HUES48 (cell line): ENCODE results near the gene ZYG11B.
"Not testable (repeated sequence)": the region's sequence is repeated elsewhere in the genome, so short reads cannot be mapped to it uniquely, and the experiment has no call there.

Experiments used
- H3K27ac ChIP-seq: one replicate; pipeline ENCODE4 v1.7.0; 2013; ENCODE audit warnings: low read depth, low read length, inconsistent platforms
- H3K27me3 ChIP-seq: 2 replicates; pipeline ENCODE4 v1.6.1; 2013; ENCODE audit warnings: mild to moderate bottlenecking, low read length; ENCODE audit not compliant: control insufficient read depth, insufficient read depth
- H3K36me3 ChIP-seq: 2 replicates; pipeline ENCODE4 v1.6.1; 2013; ENCODE audit warnings: low read length; ENCODE audit not compliant: control insufficient read depth, insufficient read depth
- H3K4me1 ChIP-seq: 2 replicates; pipeline ENCODE4 v1.6.1; 2013; ENCODE audit warnings: mild to moderate bottlenecking, low read length; ENCODE audit not compliant: control insufficient read depth, insufficient read depth
- H3K4me3 ChIP-seq: 2 replicates; pipeline ENCODE4 v1.5.1; 2013; ENCODE audit warnings: mild to moderate bottlenecking, low read depth, low read length
- H3K9ac ChIP-seq: 2 replicates; pipeline ENCODE4 v1.6.1; 2013; ENCODE audit warnings: mild to moderate bottlenecking, low read depth, low read length, moderate library complexity
- H3K9me3 ChIP-seq: 2 replicates; pipeline ENCODE4 v1.6.1; 2013; ENCODE audit warnings: low read length; ENCODE audit not compliant: control insufficient read depth, insufficient read depth

The ZYG11B gene

DNA sequence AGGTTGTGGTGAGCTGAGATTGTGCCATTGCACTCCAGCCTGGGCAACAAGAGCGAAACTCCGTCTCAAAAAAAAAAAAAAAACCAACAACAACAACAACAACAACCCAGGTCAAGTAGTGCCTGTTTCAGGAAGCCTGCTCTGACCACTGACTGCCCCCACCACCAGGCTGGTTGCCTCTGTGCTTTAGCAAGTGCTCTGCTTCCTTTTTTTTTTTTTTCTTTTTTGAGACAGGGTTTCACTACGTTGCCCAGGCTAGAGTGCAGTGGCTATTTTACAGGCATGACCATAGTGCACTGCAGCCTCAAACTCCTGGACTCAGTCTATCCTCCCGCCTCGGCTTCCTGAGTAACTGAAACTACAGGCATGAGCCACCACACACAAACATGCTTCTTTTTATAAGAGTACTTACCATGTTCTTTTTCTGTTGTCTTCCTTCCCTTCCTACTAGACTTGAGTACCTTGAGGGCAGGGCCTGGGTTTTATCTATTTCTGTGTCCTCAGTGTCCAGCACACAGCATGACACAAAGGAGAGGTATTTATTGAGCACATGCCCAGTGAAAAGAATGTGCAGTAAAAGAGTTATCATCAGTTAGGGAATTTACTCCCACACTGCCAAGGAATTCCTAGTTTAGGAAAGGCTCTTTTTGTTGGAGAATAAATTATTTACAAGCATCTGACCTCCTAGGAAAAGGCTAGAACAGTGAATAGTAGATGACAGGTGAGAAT is 18.2 kb upstream of the ZYG11B start:
- Histone ChIP-seq H3K4me3 (no peak overlapping the region), H3K27ac (no peak overlapping the region), H3K36me3 (no peaks in the 10 kb centered on the region), H3K27me3 (no peaks in the 10 kb centered on the region), H3K9me3 (no peaks in the 10 kb centered on the region), H3K9ac (no peak overlapping the region), H3K4me1 (0 out of 2 replicates have a peak, but pooled peaks cover 4% of the 10 kb centered on the region)

- Histone ChIP-seq H3K27me3 (no peaks in the 10 kb centered on the region), H3K9ac (no peak overlapping the region), H3K4me1 (no peaks in the 10 kb centered on the region), H3K27ac (no peak overlapping the region), H3K4me3 (no peak overlapping the region), H3K36me3 (no peaks in the 10 kb centered on the region), H3K9me3 (no peaks in the 10 kb centered on the region)
These were observed 17.2 kb upstream of the ZYG11B start for GRCh38 chr1:52709016-52709415.

- Histone ChIP-seq H3K36me3 (no peaks in the 10 kb centered on the region), H3K4me1 (no peaks in the 10 kb centered on the region), H3K27me3 (no peaks in the 10 kb centered on the region), H3K9me3 (no peaks in the 10 kb centered on the region), H3K27ac (no peak overlapping the region), H3K4me3 (no peak overlapping the region), H3K9ac (no peak overlapping the region)
These were observed 12.7 kb upstream of the ZYG11B start for GRCh38 chr1:52713590-52713989.

GRCh38 chr1:52715296-52715695 is 11.0 kb upstream of the ZYG11B start:
- H3K4me1 ChIP-seq, H3K27me3 ChIP-seq, H3K27ac ChIP-seq, H3K4me3 ChIP-seq, H3K36me3 ChIP-seq, H3K9ac ChIP-seq, H3K9me3 ChIP-seq: not testable (repeated sequence)

GRCh38 chr1:52723260-52723659 is 3.0 kb upstream of the ZYG11B start:
- Histone ChIP-seq H3K36me3 (no peaks in the 10 kb centered on the region), H3K27ac (no peak overlapping the region), H3K27me3 (no peaks in the 10 kb centered on the region), H3K4me1 (peaks cover 3% of the 10 kb centered on the region; the same call in 1 of the 2 replicates), H3K4me3 (no peak overlapping the region), H3K9ac (no peak overlapping the region), H3K9me3 (no peaks in the 10 kb centered on the region)

GRCh38 chr1:52725903-52726264 is 369 bp upstream of the ZYG11B start:
- no peaks in the 10 kb centered on the region for H3K9me3 ChIP-seq
- no peaks in the 10 kb centered on the region for H3K36me3 ChIP-seq
- peaks cover 3% of the 10 kb centered on the region; the same call in 1 of the 2 replicates for H3K4me1 ChIP-seq
- H3K27me3 ChIP-seq, result no peaks in the 10 kb centered on the region
- H3K9ac ChIP-seq, result no peak overlapping the region
- H3K27ac ChIP-seq, result no peak overlapping the region
- peak overlapping the region; percentile 85 for H3K4me3 ChIP-seq

DNA sequence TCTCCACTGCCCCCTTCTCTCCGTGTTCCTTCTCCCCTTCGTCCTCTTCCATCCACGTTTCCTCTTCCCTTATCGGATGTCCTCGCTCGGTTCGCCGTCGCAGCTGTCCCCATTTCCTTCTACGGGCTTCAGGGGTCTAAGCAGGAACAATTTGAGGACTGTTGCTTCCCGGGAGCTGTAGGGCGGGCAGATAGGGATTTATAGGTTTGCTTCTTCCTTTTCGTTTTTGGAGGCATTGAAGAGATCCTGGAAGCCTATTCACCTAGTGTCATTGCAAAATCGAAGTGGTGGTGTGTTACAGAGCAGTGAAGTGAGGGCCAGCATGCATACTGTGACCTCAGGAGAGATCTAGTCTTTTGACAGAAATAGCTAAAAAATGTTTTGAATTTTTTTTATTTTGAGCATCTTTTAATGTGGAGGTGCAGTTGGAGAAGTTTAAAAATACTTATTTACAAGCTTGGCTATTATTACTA is 897 bp downstream of the ZYG11B start:
- peaks cover 3% of the 10 kb centered on the region; the same call in 1 of the 2 replicates for H3K4me1 ChIP-seq
- H3K36me3 ChIP-seq, result no peaks in the 10 kb centered on the region
- H3K27me3 ChIP-seq, result no peaks in the 10 kb centered on the region
- H3K9me3 ChIP-seq, result no peaks in the 10 kb centered on the region
- H3K9ac ChIP-seq, result peak overlapping the region; percentile 80; the same call in 1 of the 2 replicates
- H3K27ac ChIP-seq, result no peak overlapping the region
- peak overlapping the region; percentile 85 for H3K4me3 ChIP-seq

GRCh38 chr1:52727956-52728656 is 1.9 kb downstream of the ZYG11B start:
- no peak overlapping the region for H3K4me3 ChIP-seq
- H3K4me1 ChIP-seq, result peaks cover 3% of the 10 kb centered on the region; the same call in 1 of the 2 replicates

GRCh38 chr1:52733368-52733767 is 7.1 kb downstream of the ZYG11B start:
- Histone ChIP-seq H3K9me3 (no peaks in the 10 kb centered on the region), H3K27me3 (no peaks in the 10 kb centered on the region), H3K9ac (no peak overlapping the region), H3K27ac (no peak overlapping the region), H3K4me1 (no peaks in the 10 kb centered on the region), H3K36me3 (no peaks in the 10 kb centered on the region), H3K4me3 (no peak overlapping the region)

More at GRCh38 chr1:52727956-52728656, 1.9 kb downstream of the ZYG11B start:
- Histone ChIP-seq H3K9ac (no peak overlapping the region), H3K27me3 (no peaks in the 10 kb centered on the region), H3K9me3 (no peaks in the 10 kb centered on the region), H3K36me3 (no peaks in the 10 kb centered on the region), H3K27ac (no peak overlapping the region)

DNA sequence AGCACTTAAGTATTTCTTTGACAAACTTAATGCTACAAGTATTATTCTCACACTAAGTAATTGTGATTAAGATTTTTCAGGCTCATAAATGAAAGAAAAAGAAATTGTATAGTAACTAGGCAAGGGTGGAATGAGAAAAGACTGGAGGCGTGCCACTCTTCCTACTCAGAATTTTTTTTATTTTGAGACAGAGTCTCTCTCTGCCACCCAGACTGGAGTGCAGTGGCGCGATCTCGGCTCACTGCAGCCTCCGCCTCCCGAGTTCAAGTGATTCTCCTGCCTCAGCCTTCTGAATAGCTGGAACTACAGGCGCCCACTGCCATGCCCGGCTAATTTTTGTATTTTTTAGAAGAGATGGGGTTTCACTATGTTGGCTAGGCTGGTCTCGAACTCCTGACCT is 9.1 kb downstream of the ZYG11B start:
- not testable (repeated sequence) for H3K4me3 ChIP-seq, H3K27me3 ChIP-seq, H3K27ac ChIP-seq, H3K36me3 ChIP-seq, H3K9me3 ChIP-seq, H3K4me1 ChIP-seq, H3K9ac ChIP-seq

DNA sequence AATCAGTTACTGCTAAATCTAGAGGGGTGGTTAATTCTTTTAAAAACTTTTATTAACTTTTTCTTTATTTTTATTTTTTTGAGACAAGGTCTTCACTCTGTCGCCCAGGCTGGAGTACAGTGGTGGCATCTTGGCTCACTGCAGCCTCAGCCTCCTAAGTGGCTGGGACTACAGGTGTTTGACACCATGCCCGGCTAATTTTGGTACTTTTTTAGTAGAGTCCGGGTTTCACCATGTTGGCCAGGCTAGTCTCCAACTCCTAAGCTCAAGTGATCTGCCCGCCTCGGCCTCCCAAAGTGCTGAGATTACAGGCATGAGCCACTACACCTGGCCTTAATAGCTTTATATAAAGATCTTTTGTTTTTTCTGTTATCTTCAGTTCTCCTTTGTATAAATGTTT is 11.9 kb downstream of the ZYG11B start:
- Histone ChIP-seq H3K9ac (no peak overlapping the region), H3K27me3 (no peaks in the 10 kb centered on the region), H3K4me3 (no peak overlapping the region), H3K36me3 (no peaks in the 10 kb centered on the region), H3K9me3 (0 out of 2 replicates have a peak, but pooled peaks cover 4% of the 10 kb centered on the region), H3K4me1 (no peaks in the 10 kb centered on the region), H3K27ac (no peak overlapping the region)
